Astrocyte (in vitro differentiated cells and primary cell): ENCODE measurements around the gene TFAP2A. TPM values are rescaled to one million over a fixed set of nuclear protein-coding genes. Genes with fewer than 3 reads are reported as not detected.

Experiments used
- DNase-seq: peaks from one replicate; pipeline ENCODE4 v3.0.0-alpha.2; 2010; ENCODE audit warnings: low read depth
- FAIRE-seq: peaks from 2 replicates; lab custom pipeline; 2011; peaks lifted over from hg19 to GRCh38; lab: Jason Lieb, UNC
- H2AFZ ChIP-seq: 2 replicates; pipeline ENCODE4 v1.6.0; 2012; ENCODE audit warnings: low read depth, low read length, inconsistent platforms
- H3K27ac ChIP-seq: 2 replicates; pipeline ENCODE4 v1.5.1; 2011; ENCODE audit warnings: low read depth, low read length, inconsistent platforms
- H3K27me3 ChIP-seq: 2 replicates; pipeline ENCODE4 v1.6.0; 2011; ENCODE audit warnings: low read length, inconsistent platforms; ENCODE audit not compliant: insufficient read depth
- H3K36me3 ChIP-seq: 2 replicates; pipeline ENCODE4 v1.5.1; 2011; ENCODE audit warnings: low read length, inconsistent platforms; ENCODE audit not compliant: insufficient read depth
- H3K4me1 ChIP-seq: 2 replicates; pipeline ENCODE4 v1.5.1; 2011; ENCODE audit warnings: low read length, inconsistent platforms; ENCODE audit not compliant: insufficient read depth
- H3K4me2 ChIP-seq: 2 replicates; pipeline ENCODE4 v1.6.0; 2012; ENCODE audit warnings: low read length, inconsistent platforms
- H3K4me3 ChIP-seq: 2 replicates; pipeline ENCODE4 v1.5.1; 2011; ENCODE audit warnings: low read depth, mild to moderate bottlenecking, low read length, inconsistent platforms; ENCODE audit not compliant: insufficient read depth
- H3K79me2 ChIP-seq: 2 replicates; pipeline ENCODE4 v1.6.0; 2012; ENCODE audit warnings: mild to moderate bottlenecking, low read length, inconsistent platforms; ENCODE audit not compliant: insufficient read depth
- H3K9ac ChIP-seq: 2 replicates; pipeline ENCODE4 v1.6.0; 2012; ENCODE audit warnings: mild to moderate bottlenecking, low read length, inconsistent platforms
- H3K9me3 ChIP-seq: 2 replicates; pipeline ENCODE4 v1.5.1; 2012; ENCODE audit warnings: low read depth, mild to moderate bottlenecking, low read length, inconsistent platforms; ENCODE audit not compliant: insufficient read depth
- H4K20me1 ChIP-seq: 2 replicates; pipeline ENCODE4 v1.6.0; 2012; ENCODE audit warnings: low read length, inconsistent platforms; ENCODE audit not compliant: insufficient read depth
- H3K27ac Mint-ChIP-seq: one replicate; pipeline ENCODE4 v1.8.0; 2021; ENCODE audit warnings: mild to moderate bottlenecking, mixed read lengths; ENCODE audit not compliant: unreplicated experiment
- H3K27me3 Mint-ChIP-seq: one replicate; pipeline ENCODE4 v1.8.0; 2021; ENCODE audit warnings: low read depth, mixed read lengths; ENCODE audit not compliant: unreplicated experiment
- H3K36me3 Mint-ChIP-seq: one replicate; pipeline ENCODE4 v1.8.0; 2021; ENCODE audit warnings: low read depth, mixed read lengths; ENCODE audit not compliant: unreplicated experiment
- H3K4me1 Mint-ChIP-seq: one replicate; pipeline ENCODE4 v1.8.0; 2021; ENCODE audit warnings: low read depth, mixed read lengths; ENCODE audit not compliant: unreplicated experiment
- H3K4me3 Mint-ChIP-seq: one replicate; pipeline ENCODE4 v1.8.0; 2021; ENCODE audit warnings: mild to moderate bottlenecking, moderate library complexity, mixed read lengths; ENCODE audit not compliant: unreplicated experiment
- H3K9me3 Mint-ChIP-seq: one replicate; pipeline ENCODE4 v1.8.0; 2021; ENCODE audit warnings: mild to moderate bottlenecking, mixed read lengths; ENCODE audit not compliant: unreplicated experiment
- CTCF ChIP-seq: IDR thresholded peaks from 2 replicates; pipeline ENCODE4 v1.5.1; 2011; ENCODE audit warnings: low read depth, mild to moderate bottlenecking, inconsistent platforms, low read length, moderate library complexity; ENCODE audit not compliant: insufficient read depth
- EZH2 ChIP-seq: IDR thresholded peaks from 2 replicates; pipeline ENCODE4 v1.6.1; 2012; ENCODE audit warnings: mild to moderate bottlenecking, low read length, inconsistent platforms; ENCODE audit not compliant: insufficient read depth
- total RNA-seq: library from RNA; stranded (reverse); gene quantifications from 2 replicates; pipeline ENCODE4 v1.2.1, GENCODE V29; 2021

The TFAP2A gene
- total RNA-seq, 1 donor from 2014 or later: 6.6 TPM

GRCh38 chr6:10417681-10418104, 2.8 kb upstream of the TFAP2A start:
- H3K9me3 Mint-ChIP-seq: peaks cover 31% of the 10 kb centered on the region
- H3K27me3 Mint-ChIP-seq: peaks cover 90% of the 10 kb centered on the region
- DNase-seq (no peak), FAIRE-seq (no peak)
- Histone ChIP-seq H4K20me1 (peaks cover 21% of the 10 kb centered on the region), H3K36me3 (no peaks in the 10 kb centered on the region), H3K79me2 (no peaks in the 10 kb centered on the region), H3K27ac (no peak overlapping the region), H3K9me3 (peaks cover 4% of the 10 kb centered on the region), H3K4me3 (no peak overlapping the region), H3K4me1 (peaks cover 17% of the 10 kb centered on the region), H3K4me2 (no peak overlapping the region), H2AFZ (no peak overlapping the region), H3K9ac (no peak overlapping the region), H3K27me3 (peaks cover 97% of the 10 kb centered on the region)
- no peak overlapping the region for H3K4me3 Mint-ChIP-seq
- TF ChIP-seq CTCF (no peak), EZH2 (no peak)
- H3K27ac Mint-ChIP-seq: no peak overlapping the region
- peaks cover 11% of the 10 kb centered on the region for H3K4me1 Mint-ChIP-seq
- H3K36me3 Mint-ChIP-seq: no peaks in the 10 kb centered on the region

GRCh38 chr6:10416863-10417641, 2.2 kb upstream of the TFAP2A start:
- H3K4me1 Mint-ChIP-seq: peaks cover 11% of the 10 kb centered on the region
- H4K20me1 ChIP-seq: peaks cover 21% of the 10 kb centered on the region
- H3K36me3 ChIP-seq: no peaks in the 10 kb centered on the region
- no peaks in the 10 kb centered on the region for H3K36me3 Mint-ChIP-seq
- peak overlapping the region; percentile 60 for H3K4me2 ChIP-seq
- no peak overlapping the region for H3K27ac ChIP-seq
- H3K4me3 Mint-ChIP-seq: no peak overlapping the region
- H3K4me1 ChIP-seq: peaks cover 17% of the 10 kb centered on the region
- TF ChIP-seq CTCF (no peak), EZH2 (peak; percentile 90)
- H2AFZ ChIP-seq: peak overlapping the region; percentile 3
- H3K27me3 ChIP-seq: peaks cover 94% of the 10 kb centered on the region
- peak overlapping the region; percentile 34 for H3K27ac Mint-ChIP-seq
- DNase-seq: no peak
- peaks cover 4% of the 10 kb centered on the region for H3K9me3 ChIP-seq
- H3K4me3 ChIP-seq: no peak overlapping the region
- no peak overlapping the region for H3K9ac ChIP-seq
- peaks cover 86% of the 10 kb centered on the region for H3K27me3 Mint-ChIP-seq
- H3K79me2 ChIP-seq: no peaks in the 10 kb centered on the region
- peaks cover 32% of the 10 kb centered on the region for H3K9me3 Mint-ChIP-seq
- no peak for FAIRE-seq

GRCh38 chr6:10416516-10416862, 1.6 kb upstream of the TFAP2A start:
- Histone ChIP-seq H3K9ac (no peak overlapping the region), H3K4me3 (no peak overlapping the region), H3K27me3 (peaks cover 94% of the 10 kb centered on the region), H3K79me2 (no peaks in the 10 kb centered on the region), H3K9me3 (peaks cover 1% of the 10 kb centered on the region), H4K20me1 (peaks cover 18% of the 10 kb centered on the region), H3K4me1 (peaks cover 17% of the 10 kb centered on the region), H3K36me3 (no peaks in the 10 kb centered on the region), H2AFZ (peak overlapping the region; percentile 3), H3K4me2 (peak overlapping the region; percentile 60), H3K27ac (no peak overlapping the region)
- TF ChIP-seq EZH2 (no peak), CTCF (no peak)
- Mint-ChIP-seq H3K4me1 (peaks cover 11% of the 10 kb centered on the region), H3K27me3 (peaks cover 85% of the 10 kb centered on the region), H3K36me3 (no peaks in the 10 kb centered on the region), H3K4me3 (no peak overlapping the region), H3K27ac (peak overlapping the region; percentile 58), H3K9me3 (peaks cover 33% of the 10 kb centered on the region)
- no peak for FAIRE-seq
- no peak for DNase-seq
